ENCODE measurements around the gene PRM2.
A peak's percentile ranks its signal among the peaks of the same experiment; 100 is the strongest.

Gene PRM2

DNA sequence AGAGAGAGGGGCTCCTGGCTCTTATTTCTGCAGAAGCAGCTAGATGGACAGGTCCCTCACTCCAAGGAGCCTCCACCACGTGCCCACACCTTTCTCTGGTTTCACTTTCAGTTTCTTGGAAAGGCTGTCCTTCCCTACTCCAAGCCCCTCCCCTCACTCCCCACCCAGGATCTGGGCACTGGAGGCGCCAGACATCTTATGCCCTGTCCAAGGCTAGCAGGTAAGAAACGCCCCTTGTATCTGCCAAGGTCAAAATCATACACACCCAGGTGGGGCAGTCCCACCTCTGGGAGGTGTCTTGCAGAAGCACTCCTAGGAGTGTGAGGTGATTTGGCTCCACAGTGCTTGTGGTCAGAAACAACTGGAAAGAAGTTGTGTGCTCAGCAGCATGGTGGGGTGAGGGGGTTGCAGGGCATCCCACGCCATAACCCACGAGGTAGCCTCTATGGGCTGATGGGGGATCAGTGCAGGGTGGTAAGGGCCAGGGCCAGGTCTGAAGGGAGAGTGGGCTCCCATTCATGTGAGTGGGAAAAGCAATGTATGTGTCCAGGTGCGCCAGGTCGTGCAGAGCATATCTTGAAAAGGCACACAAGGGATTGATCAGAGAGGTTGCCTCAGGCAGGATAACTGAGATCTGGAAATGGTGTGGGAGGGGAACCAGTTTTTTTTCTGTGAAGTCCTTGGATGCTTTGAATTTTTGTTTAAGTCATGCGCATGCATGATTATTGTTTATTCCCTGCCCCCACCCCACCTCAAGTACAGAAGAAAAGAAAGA is 36.6 kb upstream of the PRM2 start:
- TF ChIP-seq, protein P1, sequence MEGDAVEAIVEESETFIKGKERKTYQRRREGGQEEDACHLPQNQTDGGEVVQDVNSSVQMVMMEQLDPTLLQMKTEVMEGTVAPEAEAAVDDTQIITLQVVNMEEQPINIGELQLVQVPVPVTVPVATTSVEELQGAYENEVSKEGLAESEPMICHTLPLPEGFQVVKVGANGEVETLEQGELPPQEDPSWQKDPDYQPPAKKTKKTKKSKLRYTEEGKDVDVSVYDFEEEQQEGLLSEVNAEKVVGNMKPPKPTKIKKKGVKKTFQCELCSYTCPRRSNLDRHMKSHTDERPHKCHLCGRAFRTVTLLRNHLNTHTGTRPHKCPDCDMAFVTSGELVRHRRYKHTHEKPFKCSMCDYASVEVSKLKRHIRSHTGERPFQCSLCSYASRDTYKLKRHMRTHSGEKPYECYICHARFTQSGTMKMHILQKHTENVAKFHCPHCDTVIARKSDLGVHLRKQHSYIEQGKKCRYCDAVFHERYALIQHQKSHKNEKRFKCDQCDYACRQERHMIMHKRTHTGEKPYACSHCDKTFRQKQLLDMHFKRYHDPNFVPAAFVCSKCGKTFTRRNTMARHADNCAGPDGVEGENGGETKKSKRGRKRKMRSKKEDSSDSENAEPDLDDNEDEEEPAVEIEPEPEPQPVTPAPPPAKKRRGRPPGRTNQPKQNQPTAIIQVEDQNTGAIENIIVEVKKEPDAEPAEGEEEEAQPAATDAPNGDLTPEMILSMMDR (conservative IDR thresholded peaks at IDR 0.05; ENCODE audit: low read length) = no peak
- H3K4me3 ChIP-seq (ENCODE audit: low read length) = no peak overlapping the region
- DNase-seq (ENCODE audit: low read depth) = peak; percentile 77

DNA sequence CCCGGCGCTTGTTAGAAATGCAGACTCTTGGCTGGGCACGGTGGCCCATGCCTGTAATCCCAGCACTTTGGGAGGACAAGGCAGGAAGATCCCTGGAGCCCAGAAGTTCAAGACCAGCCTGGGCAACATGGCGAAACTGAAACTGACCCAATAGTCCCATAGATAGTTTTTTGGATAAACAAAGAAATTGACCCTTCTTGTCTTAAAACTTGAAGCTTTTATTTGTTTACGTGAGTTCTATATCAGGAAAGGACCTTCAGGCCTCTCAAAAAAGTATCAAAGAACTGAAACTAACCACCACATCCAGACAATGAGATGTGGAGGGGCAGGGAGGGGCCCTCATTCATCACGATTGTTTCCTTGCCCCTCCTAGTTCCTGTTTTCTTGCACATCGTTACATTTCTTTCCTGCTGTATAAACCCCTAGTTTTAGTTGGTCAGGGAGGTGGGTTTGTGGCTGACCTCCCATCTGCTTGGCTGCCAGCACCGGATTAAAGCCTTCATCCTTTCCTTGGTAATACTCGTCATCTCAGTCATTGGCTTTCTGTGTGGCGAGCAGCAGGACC is 34.8 kb upstream of the PRM2 start:
- TF ChIP-seq, protein P1 (conservative IDR thresholded peaks at IDR 0.05; ENCODE audit: low read length) = no peak
- no peak overlapping the region for H3K4me3 ChIP-seq (ENCODE audit: low read length)
- DNase-seq (ENCODE audit: low read depth) = no peak

DNA sequence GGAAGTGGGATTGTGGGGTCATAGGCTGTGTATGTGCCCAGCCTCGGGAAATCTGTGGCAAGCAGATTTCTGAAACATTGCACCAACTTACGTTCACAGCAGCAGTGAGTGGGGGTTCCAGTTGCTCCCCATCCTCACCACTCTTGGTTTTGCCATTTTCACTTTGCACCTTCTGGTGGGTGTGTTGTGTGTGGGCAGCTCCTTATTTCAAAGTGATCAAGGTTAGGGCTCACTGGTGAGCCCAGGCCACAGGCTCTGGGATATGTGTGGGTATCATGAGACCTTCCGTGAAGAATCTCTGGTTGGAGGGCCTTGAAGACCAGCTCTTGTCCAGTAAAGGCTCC is 34.3 kb upstream of the PRM2 start:
- H3K4me3 ChIP-seq (ENCODE audit: low read length) = no peak overlapping the region
- DNase-seq (ENCODE audit: low read depth) = no peak
- TF ChIP-seq, protein P1 (conservative IDR thresholded peaks at IDR 0.05; ENCODE audit: low read length) = no peak

DNA sequence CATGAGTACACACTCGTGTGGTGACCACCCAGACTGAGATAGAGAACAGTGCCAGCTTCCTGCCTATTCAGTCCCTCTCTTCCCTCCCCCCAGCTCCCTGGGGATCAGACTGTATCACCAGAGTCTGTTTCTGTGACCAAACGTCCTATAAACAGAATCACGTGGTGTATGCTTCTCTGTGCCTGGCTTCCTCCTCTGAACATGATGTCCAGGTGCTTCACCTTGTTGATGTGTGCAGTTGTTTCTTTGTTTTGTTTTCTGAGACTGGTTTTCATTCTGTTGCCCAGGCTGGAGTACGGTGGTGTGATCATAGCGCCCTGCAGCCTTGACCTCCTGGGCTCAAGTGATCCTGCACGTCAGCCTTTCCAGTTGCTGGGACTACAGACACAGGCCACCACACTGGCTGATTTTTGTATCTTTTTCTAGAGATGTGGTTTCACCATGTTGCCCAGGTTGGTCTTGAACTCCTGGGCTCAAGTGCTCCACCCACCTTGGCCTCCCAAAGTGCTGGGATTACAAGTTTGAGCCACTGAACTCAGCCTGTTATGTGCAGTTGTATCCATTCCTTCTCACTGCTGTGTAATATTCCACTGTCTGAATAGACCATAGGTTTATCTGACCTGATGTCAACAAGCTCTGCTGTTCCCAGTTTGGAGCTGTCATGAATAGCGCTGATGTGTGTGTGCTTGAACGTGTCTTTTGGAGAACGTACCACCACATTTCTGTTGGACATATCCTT is 33.8 kb upstream of the PRM2 start:
- TF ChIP-seq, protein P1 (conservative IDR thresholded peaks at IDR 0.05; ENCODE audit: low read length) = no peak
- no peak for DNase-seq (ENCODE audit: low read depth)
- no peak overlapping the region for H3K4me3 ChIP-seq (ENCODE audit: low read length)

DNA sequence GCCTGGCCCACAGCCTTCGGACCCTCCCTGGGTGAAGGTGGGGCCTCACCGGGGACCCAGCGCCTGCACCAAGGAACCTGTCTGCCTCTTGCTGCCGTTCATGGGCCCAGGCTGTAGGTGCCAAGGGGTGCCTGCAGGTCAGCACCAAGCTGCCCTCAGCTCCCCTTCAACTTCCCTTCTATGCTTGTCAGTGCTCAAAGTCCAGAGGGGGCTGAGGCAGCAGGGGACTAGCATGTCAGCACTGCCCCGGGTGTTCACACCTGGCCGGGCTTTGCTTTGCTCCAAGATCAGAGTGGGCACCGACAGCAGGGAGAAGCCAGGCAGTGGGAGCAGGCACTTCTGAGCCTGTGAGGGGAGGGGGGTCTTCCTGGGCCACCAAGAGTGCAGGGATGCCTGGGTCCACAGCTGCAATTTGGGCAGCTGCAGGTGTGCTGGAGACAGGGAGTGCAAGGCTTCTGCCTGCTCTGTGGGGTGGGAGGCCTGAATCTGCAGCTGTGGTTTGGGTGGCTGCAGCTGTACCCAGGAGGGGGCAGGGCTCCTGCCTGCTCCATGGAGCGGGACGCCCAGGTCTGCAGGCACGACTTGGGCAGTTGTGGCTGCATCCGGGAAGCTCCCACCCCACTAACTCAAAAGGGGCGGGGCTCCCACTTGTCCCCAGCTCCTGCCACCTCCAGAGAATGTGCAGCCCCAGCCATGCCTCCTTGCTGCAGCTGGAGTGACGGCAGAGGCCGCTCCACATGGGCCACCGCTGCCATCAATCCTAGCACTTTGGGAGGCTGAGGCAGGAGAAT is 32.4 kb upstream of the PRM2 start:
- TF ChIP-seq, protein P1 (conservative IDR thresholded peaks at IDR 0.05; ENCODE audit: low read length) = no peak
- DNase-seq (ENCODE audit: low read depth) = no peak
- no peak overlapping the region for H3K4me3 ChIP-seq (ENCODE audit: low read length)

DNA sequence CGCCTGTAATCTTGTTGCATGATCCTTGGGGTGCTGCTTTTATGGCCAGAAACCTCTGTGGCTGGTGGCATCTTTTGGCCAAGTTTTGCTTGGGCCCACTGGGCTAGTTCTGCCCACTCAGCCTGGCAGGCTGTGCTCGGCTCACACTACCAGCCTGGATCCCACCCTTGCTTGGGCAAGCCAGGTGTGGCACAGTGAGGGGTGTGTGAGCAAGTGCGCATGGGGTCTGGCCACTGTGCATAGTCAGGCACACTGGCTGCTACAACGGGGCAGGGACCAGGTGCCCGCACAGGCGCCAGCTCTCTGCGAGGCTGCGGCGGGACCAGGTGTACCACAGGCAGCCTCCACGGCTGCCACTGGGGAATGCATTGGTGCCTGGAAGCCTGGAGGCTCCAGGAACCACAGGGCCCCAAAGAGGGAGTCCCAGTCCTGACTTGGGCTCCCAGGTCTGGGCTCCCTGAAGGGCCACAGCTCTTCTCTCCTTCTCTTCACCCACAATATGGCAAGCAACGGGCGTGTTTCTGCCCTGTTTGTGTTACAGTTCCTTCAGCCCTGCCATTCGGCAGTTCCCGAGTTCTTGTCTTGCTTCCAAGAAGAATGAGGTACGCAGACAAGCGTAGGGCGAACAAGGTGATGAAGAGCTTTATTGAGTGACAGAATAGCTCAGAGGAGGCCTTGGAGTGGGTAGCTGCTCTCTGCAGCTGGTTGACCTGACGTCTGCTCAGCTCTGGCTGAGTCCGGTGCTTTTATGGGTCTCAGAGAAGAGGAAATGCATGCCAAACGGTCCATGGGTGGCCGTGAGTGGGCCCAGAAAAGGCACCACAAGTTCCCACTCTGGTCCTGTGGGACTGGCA is 31.6 kb upstream of the PRM2 start:
- TF ChIP-seq, protein P1 (conservative IDR thresholded peaks at IDR 0.05; ENCODE audit: low read length) = no peak
- no peak for DNase-seq (ENCODE audit: low read depth)
- H3K4me3 ChIP-seq (ENCODE audit: low read length) = no peak overlapping the region

All from AG10803 (cell line).